ENCODE measurements around the gene MYO7A. TPM values are rescaled to one million over a fixed set of nuclear protein-coding genes. Genes with fewer than 3 reads are reported as not detected.

MYO7A gene
- total RNA-seq, 1 experiment from 2014 or later, result 2.5 TPM

DNA sequence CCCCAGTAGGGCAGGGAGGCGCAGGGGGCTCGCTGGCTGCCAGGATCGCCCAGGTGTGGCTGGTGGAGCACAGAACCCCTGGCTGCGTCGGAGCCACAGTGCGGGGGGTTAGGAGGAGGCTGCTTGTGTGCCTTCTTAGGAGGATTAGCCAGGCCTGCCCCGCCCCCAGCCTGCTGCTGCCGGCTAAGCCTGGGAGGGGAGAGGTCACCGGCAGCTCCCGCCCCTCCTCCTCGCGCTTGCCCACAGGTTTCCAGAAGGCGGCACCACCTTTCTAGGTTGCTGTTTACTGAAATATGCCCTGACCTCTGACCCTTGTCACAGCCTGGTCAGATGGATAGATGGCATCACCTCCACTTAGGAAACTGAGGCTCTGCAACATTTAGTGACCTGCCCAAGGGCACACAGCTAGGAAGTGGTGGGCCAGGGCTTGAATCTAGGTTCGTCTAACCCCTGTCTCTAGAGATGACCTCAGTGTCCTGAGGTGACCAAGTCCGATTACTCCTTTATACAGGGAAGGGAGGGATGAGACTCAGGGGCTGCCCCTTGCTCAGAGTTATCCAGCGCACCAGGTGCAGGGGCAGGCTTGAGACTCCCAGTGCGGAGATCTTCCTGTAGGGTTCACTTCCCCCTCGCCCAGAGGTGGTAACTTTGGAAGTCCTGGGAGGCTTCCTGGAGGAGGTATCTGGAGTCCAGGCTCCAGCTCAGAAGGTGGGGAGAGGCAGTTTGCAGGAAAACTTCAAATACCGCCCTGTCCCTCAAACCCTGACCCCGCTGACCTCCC, 44.0 kb downstream of the MYO7A start:
- POLR2A ChIA-PET, result interaction anchor here (1.0 kb wide), 1 partner anchor 25 kb away, joined by 4 read pairs; no protein-coding TSS in a partner anchor
- DNase-seq (ENCODE audit: low spot score) (peak; percentile 85), ATAC-seq (peak; percentile 69)
- TF ChIP-seq FOXJ3 (CRISPR knock-in tag; IDR thresholded peaks at IDR 0.05; ENCODE audit: borderline replicate concordance) (no peak), PRDM15 (CRISPR knock-in tag; IDR thresholded peaks at IDR 0.05) (no peak), ZNF281 (CRISPR knock-in tag; IDR thresholded peaks at IDR 0.05) (peak; percentile 64; the same call in 1 of the 2 replicates), ZNF423 (CRISPR knock-in tag; IDR thresholded peaks at IDR 0.05) (0 out of 2 replicates have a peak, but pooled peaks have one; percentile 17), ZNF138 (CRISPR knock-in tag; conservative IDR thresholded peaks at IDR 0.05) (no peak), ZNF232 (CRISPR knock-in tag; IDR thresholded peaks at IDR 0.05) (no peak)
- TF ChIP-seq, protein P1, sequence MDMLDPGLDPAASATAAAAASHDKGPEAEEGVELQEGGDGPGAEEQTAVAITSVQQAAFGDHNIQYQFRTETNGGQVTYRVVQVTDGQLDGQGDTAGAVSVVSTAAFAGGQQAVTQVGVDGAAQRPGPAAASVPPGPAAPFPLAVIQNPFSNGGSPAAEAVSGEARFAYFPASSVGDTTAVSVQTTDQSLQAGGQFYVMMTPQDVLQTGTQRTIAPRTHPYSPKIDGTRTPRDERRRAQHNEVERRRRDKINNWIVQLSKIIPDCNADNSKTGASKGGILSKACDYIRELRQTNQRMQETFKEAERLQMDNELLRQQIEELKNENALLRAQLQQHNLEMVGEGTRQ (CRISPR knock-in tag; IDR thresholded peaks at IDR 0.05), result no peak
- Mint-ChIP-seq H3K36me3 (no peaks in the 10 kb centered on the region), H3K4me1 (peaks cover 70% of the 10 kb centered on the region), H3K27ac (no peak overlapping the region), H3K9me3 (no peaks in the 10 kb centered on the region), H3K27me3 (ENCODE audit: low read depth) (peaks cover 8% of the 10 kb centered on the region; the same call in 1 of the 2 replicates), H3K4me3 (no peak overlapping the region)
- CTCF ChIA-PET, result interaction anchor here (0.7 to 10.1 kb wide), 10 partner anchors 8 to 418 kb away, joined by 3 to 121 read pairs (median 4); partner anchors contain the start of genes AQP11 and MYO7A

DNA sequence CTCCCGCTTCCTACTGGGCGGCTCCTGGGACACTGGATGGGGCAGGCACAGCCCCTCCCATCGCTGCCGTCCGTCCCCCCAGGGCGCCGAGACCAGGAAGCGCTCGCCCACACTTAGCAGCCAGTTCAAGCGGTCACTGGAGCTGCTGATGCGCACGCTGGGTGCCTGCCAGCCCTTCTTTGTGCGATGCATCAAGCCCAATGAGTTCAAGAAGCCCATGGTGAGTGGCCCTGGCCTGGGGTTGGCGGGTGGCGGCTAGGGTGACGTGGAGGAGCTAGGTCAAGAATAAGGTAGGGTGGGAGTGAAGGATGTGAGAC, 44.6 kb downstream of the MYO7A start:
- H3K36me3 Mint-ChIP-seq, result no peaks in the 10 kb centered on the region
- ChIA-PET POLR2A (no interaction called here), CTCF (interaction anchor here (1.2 to 10.1 kb wide), 5 partner anchors 14 to 45 kb away, joined by 4 to 121 read pairs (median 5); partner anchors contain the start of gene MYO7A)
- ATAC-seq, result no peak
- no peak for DNase-seq (ENCODE audit: low spot score)
- H3K9me3 Mint-ChIP-seq, result no peaks in the 10 kb centered on the region
- H3K4me1 Mint-ChIP-seq, result peaks cover 70% of the 10 kb centered on the region
- no peak overlapping the region for H3K4me3 Mint-ChIP-seq
- H3K27ac Mint-ChIP-seq, result no peak overlapping the region
- H3K27me3 Mint-ChIP-seq (ENCODE audit: low read depth), result peaks cover 8% of the 10 kb centered on the region; the same call in 1 of the 2 replicates
- no peak for TF ChIP-seq NR1H2 (CRISPR knock-in tag; IDR thresholded peaks at IDR 0.05)
- TF ChIP-seq, protein P2, sequence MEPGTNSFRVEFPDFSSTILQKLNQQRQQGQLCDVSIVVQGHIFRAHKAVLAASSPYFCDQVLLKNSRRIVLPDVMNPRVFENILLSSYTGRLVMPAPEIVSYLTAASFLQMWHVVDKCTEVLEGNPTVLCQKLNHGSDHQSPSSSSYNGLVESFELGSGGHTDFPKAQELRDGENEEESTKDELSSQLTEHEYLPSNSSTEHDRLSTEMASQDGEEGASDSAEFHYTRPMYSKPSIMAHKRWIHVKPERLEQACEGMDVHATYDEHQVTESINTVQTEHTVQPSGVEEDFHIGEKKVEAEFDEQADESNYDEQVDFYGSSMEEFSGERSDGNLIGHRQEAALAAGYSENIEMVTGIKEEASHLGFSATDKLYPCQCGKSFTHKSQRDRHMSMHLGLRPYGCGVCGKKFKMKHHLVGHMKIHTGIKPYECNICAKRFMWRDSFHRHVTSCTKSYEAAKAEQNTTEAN (CRISPR knock-in tag; IDR thresholded peaks at IDR 0.05), result no peak
- no peak for TF ChIP-seq FOXP4 (CRISPR knock-in tag; IDR thresholded peaks at IDR 0.05)
- TF ChIP-seq, protein P3, sequence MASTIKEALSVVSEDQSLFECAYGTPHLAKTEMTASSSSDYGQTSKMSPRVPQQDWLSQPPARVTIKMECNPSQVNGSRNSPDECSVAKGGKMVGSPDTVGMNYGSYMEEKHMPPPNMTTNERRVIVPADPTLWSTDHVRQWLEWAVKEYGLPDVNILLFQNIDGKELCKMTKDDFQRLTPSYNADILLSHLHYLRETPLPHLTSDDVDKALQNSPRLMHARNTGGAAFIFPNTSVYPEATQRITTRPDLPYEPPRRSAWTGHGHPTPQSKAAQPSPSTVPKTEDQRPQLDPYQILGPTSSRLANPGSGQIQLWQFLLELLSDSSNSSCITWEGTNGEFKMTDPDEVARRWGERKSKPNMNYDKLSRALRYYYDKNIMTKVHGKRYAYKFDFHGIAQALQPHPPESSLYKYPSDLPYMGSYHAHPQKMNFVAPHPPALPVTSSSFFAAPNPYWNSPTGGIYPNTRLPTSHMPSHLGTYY (CRISPR knock-in tag; IDR thresholded peaks at IDR 0.05), result no peak
- TF ChIP-seq, protein P4, sequence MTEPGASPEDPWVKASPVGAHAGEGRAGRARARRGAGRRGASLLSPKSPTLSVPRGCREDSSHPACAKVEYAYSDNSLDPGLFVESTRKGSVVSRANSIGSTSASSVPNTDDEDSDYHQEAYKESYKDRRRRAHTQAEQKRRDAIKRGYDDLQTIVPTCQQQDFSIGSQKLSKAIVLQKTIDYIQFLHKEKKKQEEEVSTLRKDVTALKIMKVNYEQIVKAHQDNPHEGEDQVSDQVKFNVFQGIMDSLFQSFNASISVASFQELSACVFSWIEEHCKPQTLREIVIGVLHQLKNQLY (CRISPR knock-in tag; IDR thresholded peaks at IDR 0.05), result no peak
- no peak for TF ChIP-seq SMAD4 (CRISPR knock-in tag; IDR thresholded peaks at IDR 0.05)
- TF ChIP-seq GABPB1 (CRISPR knock-in tag; IDR thresholded peaks at IDR 0.05), result no peak
- TF ChIP-seq TP53 (CRISPR knock-in tag; IDR thresholded peaks at IDR 0.05), result no peak
- TF ChIP-seq, protein P5, sequence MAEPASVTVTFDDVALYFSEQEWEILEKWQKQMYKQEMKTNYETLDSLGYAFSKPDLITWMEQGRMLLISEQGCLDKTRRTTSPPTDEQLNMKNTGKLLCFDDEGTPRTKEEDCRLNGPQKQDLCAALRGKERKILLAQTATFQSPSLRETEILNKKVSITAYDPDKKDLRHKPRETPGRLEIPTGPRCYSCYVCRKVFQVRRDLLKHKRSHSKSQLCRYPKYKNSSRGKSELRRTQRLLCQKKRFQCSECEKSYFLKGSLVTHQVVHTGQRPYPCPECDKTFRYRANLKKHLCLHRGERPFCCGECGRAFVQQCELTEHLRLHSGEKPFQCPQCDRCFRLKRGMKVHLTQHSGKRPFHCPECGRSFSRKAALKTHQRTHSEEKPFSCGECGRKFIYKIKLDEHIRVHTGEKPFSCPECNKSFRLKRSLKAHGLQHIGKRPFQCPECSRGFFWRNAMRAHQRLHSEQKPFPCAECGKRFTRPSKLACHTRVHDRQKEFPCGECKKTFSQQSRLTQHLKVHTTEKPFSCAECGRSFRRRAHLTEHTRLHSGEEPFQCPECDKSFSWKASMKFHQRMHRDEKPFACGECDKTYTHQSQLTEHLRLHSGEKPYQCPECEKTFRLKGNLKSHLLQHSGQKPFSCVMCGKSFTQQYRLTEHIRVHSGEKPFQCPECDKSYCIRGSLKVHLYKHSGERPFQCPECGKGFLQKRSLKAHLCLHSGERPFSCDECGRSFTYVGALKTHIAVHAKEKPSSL (CRISPR knock-in tag; conservative IDR thresholded peaks at IDR 0.05), result no peak
